GM12878 (cell line): ENCODE measurements around the gene MND1. TPM values are rescaled to one million over a fixed set of nuclear protein-coding genes. Genes with fewer than 3 reads are reported as not detected.

ENCODE experiments used
- ATAC-seq: fragments of 200-7000 bp; cut with Tn5 transposase; 3 replicates; pipeline ENCODE4 v1.9.1; 2020; ENCODE audit warnings: mild to moderate bottlenecking, moderate library complexity
- BruUV-seq: library from RNA; stranded (reverse); fragments of 400-500 nt; replicated peaks from 2 replicates; lab custom pipeline; 2021; lab: Mats Ljungman, UMichigan
- CTCF ChIA-PET: fragments of 300-600 bp; sonication (Branson Sonifier 250); formaldehyde crosslinking; extraction: SDS; loops from one replicate; lab custom pipeline; 2021; ENCODE audit warnings: inconsistent platforms; lab: Yijun Ruan, JAX
- POLR2A ChIA-PET: fragments of 350-600 bp; formaldehyde crosslinking; extraction: SDS; loops from one replicate; lab custom pipeline; 2021; ENCODE audit warnings: inconsistent platforms; lab: Charles Lee
- RAD21 ChIA-PET: fragments of 300-600 bp; sonication (Branson Sonifier 250); formaldehyde crosslinking; loops from one replicate; lab custom pipeline; 2023; ENCODE audit warnings: antibody characterized with exemption; ENCODE audit not compliant: unreplicated experiment; lab: Charles Lee
- SMC1A ChIA-PET: fragments of 300-600 bp; sonication (Branson Sonifier 250); formaldehyde crosslinking; loops from one replicate; lab custom pipeline; 2023; ENCODE audit not compliant: unreplicated experiment, uncharacterized antibody; lab: Charles Lee
- DNase-seq: peaks from one replicate; pipeline ENCODE4 v3.0.0-alpha.2; 2011; ENCODE audit warnings: low read depth, low spot score
- FAIRE-seq: peaks from 3 replicates; lab custom pipeline; 2011; peaks lifted over from hg19 to GRCh38; lab: Jason Lieb, UNC
- H2AFZ ChIP-seq: 2 replicates; pipeline ENCODE4 v1.6.0; 2011; ENCODE audit warnings: low read depth, low read length, control low read depth; ENCODE audit not compliant: control insufficient read depth
- H3K27ac ChIP-seq: 2 replicates; pipeline ENCODE4 v1.5.1; 2011; ENCODE audit warnings: control low read depth; ENCODE audit not compliant: control insufficient read depth, insufficient read depth
- H3K27me3 ChIP-seq, 2 experiments: replicated peaks in 1 of 2; 2 replicates each; pipeline versions ENCODE4 v1.6.0 to v1.6.1; 2011; ENCODE audit warnings: low read length in 1 of 2; ENCODE audit not compliant: control insufficient read depth in 2 of 2, insufficient read depth in 2 of 2
- H3K36me3 ChIP-seq, 2 experiments: 2 replicates each; pipeline ENCODE4 v1.5.1; 2011; ENCODE audit warnings: low read length in 1 of 2; ENCODE audit not compliant: control insufficient read depth in 2 of 2, insufficient read depth in 2 of 2
- H3K4me1 ChIP-seq: 2 replicates; pipeline ENCODE4 v1.6.1; 2011; ENCODE audit warnings: mild to moderate bottlenecking, low read length, moderate library complexity, mixed read lengths; ENCODE audit not compliant: control insufficient read depth, insufficient read depth
- H3K4me2 ChIP-seq: 2 replicates; pipeline ENCODE4 v1.6.0; 2011; ENCODE audit warnings: control low read depth; ENCODE audit not compliant: control insufficient read depth, insufficient read depth
- H3K4me3 ChIP-seq: fragments of 200-600 bp; sonication (generic); 2 replicates; pipeline ENCODE4 v1.5.1; 2016
- H3K79me2 ChIP-seq: 2 replicates; pipeline ENCODE4 v1.6.0; 2011; ENCODE audit warnings: low read length; ENCODE audit not compliant: control insufficient read depth, insufficient read depth
- H3K9ac ChIP-seq: 2 replicates; pipeline ENCODE4 v1.8.0; 2011; ENCODE audit warnings: low read length, control low read depth, mixed read lengths; ENCODE audit not compliant: control insufficient read depth, insufficient read depth
- H3K9me3 ChIP-seq: replicated peaks from 3 replicates; pipeline ENCODE4 v1.5.1; 2011; ENCODE audit warnings: mild to moderate bottlenecking, low read length; ENCODE audit not compliant: control insufficient read depth, insufficient read depth
- H4K20me1 ChIP-seq: 2 replicates; pipeline ENCODE4 v1.6.0; 2011; ENCODE audit not compliant: control insufficient read depth, insufficient read depth
- CBFB ChIP-seq: IDR thresholded peaks from 2 replicates; pipeline ENCODE4 v1.6.1; 2016; ENCODE audit warnings: antibody characterized with exemption, low read depth
- CEBPB ChIP-seq, 2 experiments: fragments of 150-350 bp in 1 of 2; IDR thresholded peaks; 2 replicates each; pipeline ENCODE4 v1.6.1; 2012 to 2014; ENCODE audit warnings: low read depth in 2 of 2, low read length in 2 of 2, borderline replicate concordance in 1 of 2, inconsistent platforms in 1 of 2
- RUNX3 ChIP-seq: IDR thresholded peaks from 2 replicates; pipeline ENCODE4 v1.6.1; 2012; ENCODE audit warnings: low read length, inconsistent platforms
- WGBS: methylation state at CpG from one replicate; pipeline ENCODE4 v1.1.6; 2016; ENCODE audit warnings: low lambda C conversion rate; ENCODE audit not compliant: insufficient replicate concordance, insufficient coverage; ENCODE audit errors: missing lambda C conversion rate; 5-methylcytosine and 5-hydroxymethylcytosine counted together
- in situ Hi-C: fragments of 300-500 bp; cut with MboI; formaldehyde crosslinking; loops from 9 replicates; pipeline ENCODE4 v1.14.3; 2018; ENCODE audit warnings: mixed read lengths
- intact Hi-C: fragments of 100-400 bp; cut with micrococcal nuclease; formaldehyde crosslinking; loops from one replicate; pipeline ENCODE4 v1.14.2; 2022; ENCODE audit not compliant: unreplicated experiment
- polyA plus RNA-seq, 11 experiments: library from polyadenylated mRNA; depleted of rRNA in 4 of 11; unstranded in 6 of 11; stranded (reverse) in 5 of 11; fragments of >200 nt; fragmentation: Nextera tagmentation in 4 of 11; fragmentation: Illumina TruSeq in 1 of 11; extraction: Ambion mirVana in 4 of 11; extraction: Trizol in 1 of 11; gene quantifications; 1 replicate in 1 of 11; 2 replicates in 10 of 11; pipeline versions ENCODE4 v1.2.1 to v1.2.3, GENCODE V29; 2011 to 2016; ENCODE audit warnings: inconsistent platforms in 2 of 11, missing spikeins in 2 of 11, low read depth in 1 of 11
- total RNA-seq, 4 experiments: library from RNA; depleted of rRNA in 3 of 4; stranded (reverse); fragments of >200 nt in 3 of 4; fragmentation: Illumina TruSeq in 1 of 4; extraction: Trizol in 1 of 4; gene quantifications; 2 replicates each; pipeline versions ENCODE4 v1.2.1 to v1.2.3, GENCODE V29; 2013 to 2021

The MND1 gene
- total and polyA plus RNA-seq, 10 of the 15 experiments (the other 5 are each of a cell fraction or from before 2014, with no cell fraction given), result 17.7 to 58.1 (median 47.3) TPM

DNA sequence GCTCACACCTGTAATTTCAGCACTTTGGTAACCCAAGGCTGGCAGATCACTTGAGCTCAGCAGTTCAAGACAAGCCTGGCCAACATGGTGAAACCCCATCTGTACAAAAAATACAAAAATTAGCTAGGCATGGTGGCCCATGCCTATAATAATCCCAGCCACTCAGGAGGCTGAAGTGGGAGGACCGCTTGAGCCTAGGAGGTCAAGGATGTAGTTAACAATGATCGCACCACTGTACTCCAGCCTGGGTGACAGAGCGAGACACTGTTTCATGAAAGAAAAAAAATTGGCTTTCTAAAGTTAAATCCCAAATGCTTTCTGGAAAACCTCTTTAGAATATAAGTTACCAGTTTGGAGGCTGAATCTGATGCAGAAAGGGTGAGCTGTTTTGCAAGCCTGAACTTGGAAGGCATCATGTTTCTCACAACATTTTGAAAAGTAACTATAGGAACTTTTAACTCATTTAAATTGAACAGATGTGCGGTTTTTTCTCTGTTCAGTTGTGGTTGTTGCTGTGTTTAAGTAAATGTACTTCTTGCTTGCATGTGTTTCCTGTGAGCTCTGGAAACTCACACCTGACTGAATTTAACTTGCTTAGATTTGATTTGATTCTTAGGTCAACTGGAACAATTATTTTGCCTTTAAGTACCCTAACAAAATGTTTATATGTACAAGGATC is 81.9 kb downstream of the MND1 start:
- intact Hi-C loops (no loop called here), in situ Hi-C loops (no loop called here)
- ChIA-PET SMC1A (interaction anchor here (1.3 to 2.0 kb wide), 5 partner anchors 11 to 217 kb away, joined by 3 to 7 read pairs (median 6); no protein-coding TSS in a partner anchor), RAD21 (interaction anchor here (0.9 to 1.5 kb wide), 5 partner anchors 12 to 147 kb away, joined by 3 to 7 read pairs (median 4); partner anchors contain the start of gene TMEM131L), POLR2A (interaction anchor here (0.6 to 1.5 kb wide), 3 partner anchors 9 to 57 kb away, joined by 3 to 10 read pairs (median 5); no protein-coding TSS in a partner anchor), CTCF (interaction anchor here (0.9 to 1.3 kb wide), 2 partner anchors 117 to 146 kb away, joined by 3 read pairs; no protein-coding TSS in a partner anchor)
- no TSS peak for BruUV-seq
- Histone ChIP-seq H3K9ac (no peak overlapping the region), H3K79me2 (no peaks in the 10 kb centered on the region), H3K4me3 (no peak overlapping the region), H3K36me3 (no peaks in the 10 kb centered on the region), H2AFZ (peak overlapping the region; percentile 27; the same call in 1 of the 2 replicates), H3K4me2 (peak overlapping the region; percentile 86), H4K20me1 (no peaks in the 10 kb centered on the region), H3K27ac (0 out of 2 replicates have a peak overlapping the region, but pooled peaks have one; percentile 4), H3K4me1 (peaks cover 20% of the 10 kb centered on the region), H3K9me3 (no peaks in the 10 kb centered on the region), H3K27me3 (no peaks in the 10 kb centered on the region)
- DNase-seq (no peak), FAIRE-seq (peak; percentile 85), ATAC-seq (peak; percentile 58)
- WGBS, result 48% methylated on average over 4 of the region's 4 CpGs
- TF ChIP-seq CBFB (0 out of 2 replicates have a peak, but pooled peaks have one; percentile 31), CEBPB (IDR thresholded peaks at IDR 0.05; ENCODE audit: borderline replicate concordance in 1 of 2, low read depth in 2 of 2, low read length in 2 of 2) (no peak), RUNX3 (peak; percentile 85)
